Measurements from ENCODE around the gene ATN1.

ATN1 gene

GRCh38 chr12:6929466-6930452 lies 2.0 kb downstream of the ATN1 start:
- TF ChIP-seq, protein P1, sequence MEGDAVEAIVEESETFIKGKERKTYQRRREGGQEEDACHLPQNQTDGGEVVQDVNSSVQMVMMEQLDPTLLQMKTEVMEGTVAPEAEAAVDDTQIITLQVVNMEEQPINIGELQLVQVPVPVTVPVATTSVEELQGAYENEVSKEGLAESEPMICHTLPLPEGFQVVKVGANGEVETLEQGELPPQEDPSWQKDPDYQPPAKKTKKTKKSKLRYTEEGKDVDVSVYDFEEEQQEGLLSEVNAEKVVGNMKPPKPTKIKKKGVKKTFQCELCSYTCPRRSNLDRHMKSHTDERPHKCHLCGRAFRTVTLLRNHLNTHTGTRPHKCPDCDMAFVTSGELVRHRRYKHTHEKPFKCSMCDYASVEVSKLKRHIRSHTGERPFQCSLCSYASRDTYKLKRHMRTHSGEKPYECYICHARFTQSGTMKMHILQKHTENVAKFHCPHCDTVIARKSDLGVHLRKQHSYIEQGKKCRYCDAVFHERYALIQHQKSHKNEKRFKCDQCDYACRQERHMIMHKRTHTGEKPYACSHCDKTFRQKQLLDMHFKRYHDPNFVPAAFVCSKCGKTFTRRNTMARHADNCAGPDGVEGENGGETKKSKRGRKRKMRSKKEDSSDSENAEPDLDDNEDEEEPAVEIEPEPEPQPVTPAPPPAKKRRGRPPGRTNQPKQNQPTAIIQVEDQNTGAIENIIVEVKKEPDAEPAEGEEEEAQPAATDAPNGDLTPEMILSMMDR (IDR thresholded peaks at IDR 0.05; ENCODE audit: control insufficient read depth, insufficient read depth, low read depth, low read length, missing control alignments), result no peak
- no peak for DNase-seq (ENCODE audit: low read depth)
- peak overlapping the region; percentile 98 for H3K4me3 ChIP-seq (ENCODE audit: control insufficient read depth, low read depth, low read length)

DNA sequence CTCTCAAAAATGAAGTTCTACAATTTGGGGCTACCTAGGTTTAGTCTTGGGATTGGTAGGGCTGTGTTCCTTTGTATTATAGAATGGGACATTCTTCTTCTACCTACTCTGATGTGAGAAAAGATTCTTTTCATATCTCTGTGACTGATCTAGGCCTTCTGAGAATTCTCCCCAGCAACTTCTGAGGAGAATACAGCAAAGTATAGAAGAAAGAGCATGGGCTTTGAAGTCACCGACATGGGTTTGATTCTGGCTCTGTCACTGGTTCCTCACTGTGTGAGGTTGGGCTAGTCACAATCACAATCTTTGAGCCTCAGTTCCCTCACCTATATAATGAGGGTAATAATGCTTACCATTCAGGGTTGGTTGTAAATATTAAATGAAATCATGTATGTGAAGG lies 5.0 kb downstream of the ATN1 start:
- TF ChIP-seq, protein P1 (IDR thresholded peaks at IDR 0.05; ENCODE audit: control insufficient read depth, insufficient read depth, low read depth, low read length, missing control alignments), result no peak
- no peak for DNase-seq (ENCODE audit: low read depth)
- no peak overlapping the region for H3K4me3 ChIP-seq (ENCODE audit: control insufficient read depth, low read depth, low read length)

DNA sequence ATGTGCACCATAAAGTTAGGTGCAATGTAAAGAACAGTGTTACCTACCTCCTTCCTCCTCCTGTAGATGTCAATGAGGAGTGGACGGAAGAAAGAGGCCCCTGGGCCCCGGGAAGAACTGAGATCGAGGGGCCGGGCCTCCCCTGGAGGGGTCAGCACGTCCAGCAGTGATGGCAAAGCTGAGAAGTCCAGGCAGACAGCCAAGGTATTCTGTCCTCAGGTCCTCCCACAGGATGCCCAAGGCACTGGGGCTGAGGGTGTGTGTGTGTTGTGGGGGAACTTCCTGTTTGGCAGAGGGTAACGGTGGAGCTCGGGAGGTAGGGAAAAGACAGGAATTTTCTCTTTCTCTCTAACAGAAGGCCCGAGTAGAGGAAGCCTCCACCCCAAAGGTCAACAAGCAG lies 6.4 kb downstream of the ATN1 start:
- no peak overlapping the region for H3K4me3 ChIP-seq (ENCODE audit: control insufficient read depth, low read depth, low read length)
- DNase-seq (ENCODE audit: low read depth), result no peak
- TF ChIP-seq, protein P1 (IDR thresholded peaks at IDR 0.05; ENCODE audit: control insufficient read depth, insufficient read depth, low read depth, low read length, missing control alignments), result no peak

- TF ChIP-seq, protein P1 (IDR thresholded peaks at IDR 0.05; ENCODE audit: control insufficient read depth, insufficient read depth, low read depth, low read length, missing control alignments), result no peak
- no peak for DNase-seq (ENCODE audit: low read depth)
- H3K4me3 ChIP-seq (ENCODE audit: control insufficient read depth, low read depth, low read length), result no peak overlapping the region
Measured at GRCh38 chr12:6935371-6936193, 7.8 kb downstream of the ATN1 start.

- H3K4me3 ChIP-seq (ENCODE audit: control insufficient read depth, low read depth, low read length), result no peak overlapping the region
- no peak for DNase-seq (ENCODE audit: low read depth)
- TF ChIP-seq, protein P1 (IDR thresholded peaks at IDR 0.05; ENCODE audit: control insufficient read depth, insufficient read depth, low read depth, low read length, missing control alignments), result no peak
Measured at GRCh38 chr12:6936194-6936635, 8.5 kb downstream of the ATN1 start.

GRCh38 chr12:6936636-6937480 lies 9.1 kb downstream of the ATN1 start:
- TF ChIP-seq, protein P1 (IDR thresholded peaks at IDR 0.05; ENCODE audit: control insufficient read depth, insufficient read depth, low read depth, low read length, missing control alignments), result no peak
- H3K4me3 ChIP-seq (ENCODE audit: control insufficient read depth, low read depth, low read length), result peak overlapping the region; percentile 49
- DNase-seq (ENCODE audit: low read depth), result no peak
